Midbrain (tissue), 1 donor: Measurements from ENCODE around the gene CDKN2B-AS1.
"Not testable (repeated sequence)": the region's sequence is repeated elsewhere in the genome, so short reads cannot be mapped to it uniquely, and the experiment has no call there.

Experiments used
- DNase-seq: peaks from one replicate; lab custom pipeline; 2025; lab: John Stamatoyannopoulos, UW

Gene CDKN2B-AS1

DNA sequence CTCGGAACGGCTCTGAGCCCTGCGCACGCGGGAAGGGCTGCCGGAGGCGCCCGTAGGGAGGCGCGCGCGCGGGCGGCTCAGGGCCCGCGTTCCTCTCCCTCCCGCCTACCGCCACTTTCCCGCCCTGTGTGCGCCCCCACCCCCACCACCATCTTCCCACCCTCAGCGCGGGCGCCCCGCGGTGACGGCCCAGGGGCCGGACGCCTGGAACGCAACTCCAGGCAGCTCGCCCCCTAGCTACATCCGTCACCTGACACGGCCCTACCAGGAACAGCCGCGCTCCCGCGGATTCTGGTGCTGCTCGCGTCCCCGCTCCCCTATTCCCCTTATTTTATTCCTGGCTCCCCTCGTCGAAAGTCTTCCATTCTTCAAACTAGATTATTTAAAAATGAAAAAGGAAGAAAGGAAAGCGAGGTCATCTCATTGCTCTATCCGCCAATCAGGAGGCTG, at the start of gene CDKN2B-AS1:
Gene CDKN2B-AS1, plus strand, starts transcription at position 236 of the 450 bp plus-strand sequence.
- DNase-seq: peak; percentile 20

DNA sequence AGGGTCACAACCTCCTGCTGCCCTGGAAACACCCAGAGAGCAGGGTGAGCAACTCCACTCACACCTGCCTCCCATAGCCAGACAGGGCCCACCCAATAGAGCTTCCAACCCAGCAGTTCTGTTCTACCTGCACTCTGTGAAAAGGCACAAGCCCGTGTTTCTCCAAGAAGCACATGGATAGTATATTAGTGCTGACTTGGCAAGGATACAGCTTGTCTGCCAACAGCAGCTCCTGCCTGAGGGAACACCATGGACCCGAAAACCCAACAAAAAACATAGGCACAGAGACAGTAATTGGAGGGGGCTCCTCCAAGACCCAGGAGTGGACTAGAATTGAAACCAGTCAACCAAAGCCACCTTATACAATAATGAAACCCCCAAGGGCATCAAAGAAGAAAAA, 49.0 kb upstream of the CDKN2B-AS1 start:
- no peak for DNase-seq

DNA sequence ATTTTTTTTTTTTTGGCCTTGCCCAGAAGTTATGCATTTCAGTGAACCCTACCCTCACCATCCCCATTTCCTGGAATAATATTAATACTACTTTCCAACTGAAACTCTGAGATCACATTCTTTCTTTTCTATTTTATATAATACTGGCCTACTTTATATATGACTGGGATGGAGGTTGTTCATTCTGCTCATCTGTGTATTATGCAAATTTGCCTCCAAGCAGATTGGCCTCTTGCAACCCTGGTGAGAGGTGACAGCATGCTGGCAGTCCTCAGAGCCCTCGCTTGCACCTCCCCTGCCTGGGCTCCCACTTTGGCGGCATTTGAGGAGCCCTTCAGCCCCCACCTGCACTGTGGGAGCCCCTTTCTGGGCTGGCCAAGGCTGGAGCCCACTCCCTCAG, 35.8 kb upstream of the CDKN2B-AS1 start:
- DNase-seq: no peak

DNA sequence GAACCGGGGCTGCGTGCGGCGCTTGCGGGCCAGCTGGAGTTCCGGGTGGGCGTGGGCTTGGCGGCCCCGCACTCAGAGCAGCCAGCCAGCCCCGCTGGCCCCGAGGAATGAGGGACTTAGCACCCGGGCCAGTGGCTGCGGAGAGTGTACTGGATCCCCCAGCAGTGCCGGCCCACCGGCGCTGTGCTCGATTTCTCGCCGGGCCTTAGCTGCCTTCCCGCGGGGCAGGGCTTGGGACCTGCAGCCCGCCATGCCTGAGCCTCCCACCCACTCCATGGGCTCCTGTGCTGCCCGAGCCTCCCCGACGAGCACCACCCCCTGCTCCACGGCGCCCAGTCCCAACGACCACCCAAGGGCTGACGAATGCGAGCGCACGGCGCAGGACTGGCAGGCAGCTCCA, 35.3 kb upstream of the CDKN2B-AS1 start:
- not testable (repeated sequence) for DNase-seq

DNA sequence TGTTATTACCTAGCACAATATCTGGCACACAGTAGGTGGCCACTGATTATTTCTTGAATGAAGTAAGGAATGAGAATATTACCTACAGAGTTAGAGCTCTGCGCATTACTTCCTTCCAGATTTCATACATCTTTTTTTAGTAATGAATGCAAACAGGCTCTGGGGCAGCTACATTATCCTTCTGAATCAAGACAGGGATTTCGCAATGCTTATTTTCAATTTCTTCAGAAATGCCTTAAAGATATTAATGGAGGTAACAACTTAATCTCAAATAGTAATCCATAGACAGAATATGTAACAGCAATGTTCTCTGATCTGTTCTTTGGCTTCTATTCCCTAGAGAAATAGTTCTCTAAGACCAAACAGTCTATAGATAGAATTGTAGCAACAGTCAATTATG, 33.0 kb upstream of the CDKN2B-AS1 start:
- DNase-seq: no peak

DNA sequence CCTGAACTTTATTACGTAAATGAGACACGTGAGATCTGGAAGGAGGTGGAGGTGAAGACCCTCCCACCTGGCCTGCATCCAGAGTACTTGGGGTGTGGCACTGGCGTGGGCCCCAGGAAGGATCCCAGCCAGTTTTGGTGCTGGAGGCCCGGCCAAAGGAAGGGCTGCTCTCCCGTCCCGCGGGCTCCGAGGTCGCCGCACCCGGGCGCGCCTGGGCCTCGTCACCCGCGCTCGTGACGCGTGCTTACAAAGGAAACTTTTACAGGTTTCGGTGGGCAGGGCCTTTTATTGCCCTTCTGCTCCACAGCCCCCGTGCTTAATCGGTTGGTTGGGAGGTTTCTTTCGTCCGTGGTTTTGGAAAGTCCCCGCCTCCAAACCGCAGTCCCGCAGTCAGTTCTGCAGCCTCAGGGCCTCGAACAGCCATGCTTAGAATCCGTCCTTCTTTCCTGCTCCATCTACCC, 29.6 kb upstream of the CDKN2B-AS1 start:
- no peak for DNase-seq

DNA sequence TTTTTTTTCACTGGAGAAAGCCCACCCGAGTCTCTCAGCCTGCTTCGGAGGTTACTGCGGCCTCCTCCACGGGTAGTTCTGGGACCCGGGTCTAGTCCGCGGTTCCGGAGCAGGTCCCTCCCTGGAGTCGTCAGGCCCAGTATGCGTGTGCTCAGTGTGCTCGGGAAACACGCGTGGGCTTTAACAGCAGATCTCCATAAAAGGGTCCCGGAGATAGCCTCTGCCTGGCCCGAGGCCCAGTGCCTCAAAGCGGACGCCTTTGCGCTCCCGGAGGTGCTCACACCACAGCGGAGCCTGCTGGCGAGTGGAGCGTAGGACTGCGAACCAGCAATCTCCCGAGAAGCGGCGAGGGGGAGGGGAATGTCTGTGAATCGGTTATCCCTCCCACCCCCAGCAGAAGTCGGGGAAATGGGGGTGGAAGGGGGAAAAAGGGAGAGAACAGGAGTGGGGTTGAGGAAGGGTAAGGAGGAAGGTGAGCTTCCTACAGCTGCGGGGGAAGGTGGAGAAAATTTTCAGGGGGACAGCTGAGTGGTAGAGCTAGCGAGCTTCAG, 29.1 kb upstream of the CDKN2B-AS1 start:
- no peak for DNase-seq

DNA sequence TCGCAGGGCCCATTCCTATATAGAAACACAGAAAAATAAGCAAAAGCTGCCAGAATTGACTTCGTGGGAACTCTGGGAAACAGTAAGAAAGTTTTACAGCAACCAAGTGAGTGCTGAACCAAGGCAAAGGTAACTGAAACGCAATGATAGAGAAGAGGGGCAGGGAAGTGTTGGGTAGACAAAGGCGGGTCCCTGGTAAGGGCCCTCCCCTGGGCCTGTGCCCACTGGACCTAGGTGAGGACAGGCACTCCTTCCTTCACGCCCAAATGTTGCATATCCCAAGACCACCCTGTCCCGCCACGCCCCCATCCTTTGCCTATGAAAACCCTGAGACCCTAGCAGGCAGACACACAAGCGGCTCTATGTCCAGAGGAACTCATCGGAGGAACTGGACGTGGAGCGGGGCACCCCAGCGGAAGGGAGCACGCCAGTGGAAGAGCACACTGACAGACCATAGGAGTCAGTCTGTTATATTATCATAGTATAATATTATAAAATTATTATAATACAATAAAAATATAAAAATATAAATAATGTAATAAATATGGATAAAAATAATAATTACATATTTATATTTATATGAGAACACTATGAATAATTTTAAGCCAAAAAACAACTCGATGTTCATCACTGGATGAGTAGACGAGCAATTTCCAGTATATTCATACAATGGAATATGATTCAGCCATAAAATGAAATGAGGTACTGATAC, 28.3 kb upstream of the CDKN2B-AS1 start:
- no peak for DNase-seq

DNA sequence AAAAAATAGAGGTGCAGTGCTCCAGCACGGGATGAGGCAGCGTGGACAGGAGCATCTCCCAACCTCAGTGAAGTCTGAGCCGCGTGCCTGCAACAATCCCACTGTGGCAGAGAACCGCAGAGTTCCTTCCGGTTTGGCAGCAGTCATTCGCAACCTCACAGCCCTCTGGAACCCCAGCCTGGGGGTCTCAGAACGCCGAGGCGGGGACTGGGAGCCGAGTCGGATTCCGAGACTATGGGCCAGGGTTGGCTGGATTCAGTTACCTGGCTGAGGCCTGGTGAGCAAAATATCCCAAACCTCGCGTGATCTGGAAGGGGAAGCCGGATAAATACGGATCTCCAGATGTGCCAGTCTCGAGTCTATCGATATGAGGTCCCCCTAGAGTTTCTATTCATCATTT, 27.4 kb upstream of the CDKN2B-AS1 start:
- DNase-seq: no peak

DNA sequence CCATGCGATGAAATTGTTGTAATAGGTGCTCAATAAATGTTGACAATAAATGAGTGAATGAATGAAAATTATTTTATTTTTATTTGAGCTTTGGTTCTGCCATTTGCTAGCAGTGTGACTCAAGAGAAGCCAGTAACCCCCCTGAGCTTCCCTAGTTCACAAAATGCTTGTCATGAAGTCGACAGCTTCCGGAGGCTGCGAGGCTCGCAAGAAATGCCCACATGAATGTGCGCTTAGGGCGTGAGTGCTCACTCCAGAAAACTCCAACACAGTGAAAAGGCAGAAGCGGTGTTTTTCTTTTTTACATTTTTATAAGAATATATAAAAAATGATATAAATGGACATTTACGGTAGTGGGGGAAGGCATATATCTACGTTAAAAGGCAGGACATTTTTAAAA, 26.9 kb upstream of the CDKN2B-AS1 start:
- no peak for DNase-seq

DNA sequence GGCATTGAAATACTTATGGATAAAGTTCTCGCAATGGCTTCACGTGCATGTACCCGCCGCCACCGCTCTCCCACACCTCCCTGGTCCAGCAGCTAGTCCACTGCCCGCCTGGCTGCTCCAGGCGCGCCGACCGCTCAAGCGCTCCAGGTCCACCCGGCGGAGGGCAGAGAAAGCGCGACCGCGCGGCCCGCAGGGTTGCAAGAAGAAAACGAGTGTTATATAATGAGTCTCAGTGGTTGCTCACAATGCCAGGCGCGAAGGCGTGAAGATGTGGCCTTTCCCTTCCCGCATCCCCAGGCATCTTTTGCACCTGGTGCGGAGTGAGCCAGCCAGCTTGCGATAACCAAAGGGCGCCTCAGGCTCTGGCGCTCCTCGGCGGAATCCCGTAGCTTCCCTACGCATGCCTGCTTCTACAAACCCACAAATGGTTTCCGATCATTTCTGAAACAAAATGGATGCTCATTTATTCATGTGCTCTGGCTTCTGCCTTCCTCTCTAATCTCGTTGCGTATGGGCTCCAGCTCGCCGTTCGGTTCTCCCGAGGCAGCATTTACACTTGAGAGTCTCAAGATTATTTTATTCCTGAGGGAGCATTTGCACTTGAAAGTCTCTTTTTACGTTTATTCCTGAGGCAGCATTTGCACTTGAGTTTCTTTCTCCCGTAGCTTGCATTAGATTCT, 26.1 kb upstream of the CDKN2B-AS1 start:
- no peak for DNase-seq

DNA sequence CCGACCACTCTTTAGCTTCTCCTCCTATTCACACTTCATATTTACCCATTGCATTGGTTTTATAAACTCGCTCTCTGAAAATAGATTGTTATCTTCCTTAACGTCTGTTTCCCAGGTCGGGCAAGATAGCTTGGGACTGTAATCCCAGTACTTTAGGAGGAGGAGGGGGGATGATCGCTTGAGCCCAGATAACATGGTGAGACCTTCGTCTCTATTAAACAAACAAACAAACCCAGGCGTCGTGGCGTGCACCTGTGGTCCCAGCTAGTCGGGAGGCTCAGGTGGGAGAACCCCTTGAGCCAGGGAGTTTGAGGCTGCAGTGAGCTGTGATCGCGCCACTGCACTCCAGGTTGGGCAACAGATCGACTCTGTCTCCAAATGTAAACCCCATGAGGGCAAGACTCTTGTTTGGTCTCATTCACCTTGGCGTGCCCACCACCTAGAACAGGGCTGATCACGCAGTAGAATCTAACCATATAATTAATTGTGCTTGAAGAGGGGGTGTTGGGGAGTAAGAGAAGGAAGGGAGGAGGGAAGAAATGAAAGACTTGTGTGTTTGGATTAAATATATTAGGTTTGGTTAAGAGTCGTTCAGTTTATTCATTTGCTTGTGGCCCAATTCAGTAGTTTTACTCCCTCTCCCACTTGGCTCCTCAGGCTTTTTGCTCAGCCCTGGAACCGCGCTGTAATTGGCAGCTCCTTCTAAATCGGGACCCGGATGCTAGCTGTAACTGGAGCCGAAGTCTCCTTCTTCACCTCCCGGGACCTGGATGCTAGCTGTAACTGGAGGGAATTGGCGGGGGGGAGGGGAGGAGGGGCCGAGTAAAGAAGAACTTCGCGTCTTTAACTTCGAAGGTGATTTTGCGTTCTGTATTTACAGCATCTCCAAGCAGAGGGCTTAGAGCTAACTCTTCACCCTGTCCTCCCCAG, 25.3 kb upstream of the CDKN2B-AS1 start:
- DNase-seq: no peak

DNA sequence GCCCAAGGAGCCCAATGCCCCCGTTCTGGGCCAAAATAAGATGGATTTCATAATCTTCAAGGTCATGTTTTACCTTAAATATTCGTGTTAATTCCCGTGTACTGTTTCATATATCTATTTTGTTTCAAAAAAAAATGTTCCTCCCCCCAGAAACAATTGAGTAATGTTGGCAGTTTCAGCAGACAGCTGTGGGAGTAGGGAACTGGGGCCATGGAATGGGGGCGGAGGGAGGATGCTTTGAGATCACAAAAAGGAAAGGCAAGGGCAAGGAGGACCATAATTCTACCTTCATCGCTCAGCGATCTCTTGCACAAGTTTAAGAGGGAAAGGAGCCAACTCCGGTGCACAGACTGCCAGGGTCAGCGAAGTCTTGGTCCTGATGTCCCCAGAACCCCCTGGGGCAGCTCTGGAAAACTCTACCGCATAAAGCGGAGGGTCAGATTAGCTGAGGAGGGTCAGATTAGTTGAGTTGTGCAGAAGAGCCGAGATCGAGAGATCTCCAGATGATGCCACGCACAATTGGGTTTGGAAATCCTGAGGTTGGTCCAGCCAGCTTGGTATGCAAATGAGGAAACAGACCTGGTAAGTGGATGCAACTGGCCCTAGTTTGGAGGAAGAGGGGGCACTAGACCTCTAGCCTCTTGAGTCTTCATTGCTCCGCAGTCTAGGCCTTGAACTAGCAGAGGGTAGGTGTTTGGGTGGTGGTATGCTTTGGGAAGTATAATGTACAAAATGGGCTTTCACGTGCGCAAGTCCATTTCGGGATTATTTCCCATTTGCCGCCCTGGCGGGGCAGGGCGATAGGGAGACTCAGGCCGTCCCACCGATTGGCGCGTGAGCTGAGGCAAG, 24.4 kb upstream of the CDKN2B-AS1 start:
- DNase-seq: no peak

DNA sequence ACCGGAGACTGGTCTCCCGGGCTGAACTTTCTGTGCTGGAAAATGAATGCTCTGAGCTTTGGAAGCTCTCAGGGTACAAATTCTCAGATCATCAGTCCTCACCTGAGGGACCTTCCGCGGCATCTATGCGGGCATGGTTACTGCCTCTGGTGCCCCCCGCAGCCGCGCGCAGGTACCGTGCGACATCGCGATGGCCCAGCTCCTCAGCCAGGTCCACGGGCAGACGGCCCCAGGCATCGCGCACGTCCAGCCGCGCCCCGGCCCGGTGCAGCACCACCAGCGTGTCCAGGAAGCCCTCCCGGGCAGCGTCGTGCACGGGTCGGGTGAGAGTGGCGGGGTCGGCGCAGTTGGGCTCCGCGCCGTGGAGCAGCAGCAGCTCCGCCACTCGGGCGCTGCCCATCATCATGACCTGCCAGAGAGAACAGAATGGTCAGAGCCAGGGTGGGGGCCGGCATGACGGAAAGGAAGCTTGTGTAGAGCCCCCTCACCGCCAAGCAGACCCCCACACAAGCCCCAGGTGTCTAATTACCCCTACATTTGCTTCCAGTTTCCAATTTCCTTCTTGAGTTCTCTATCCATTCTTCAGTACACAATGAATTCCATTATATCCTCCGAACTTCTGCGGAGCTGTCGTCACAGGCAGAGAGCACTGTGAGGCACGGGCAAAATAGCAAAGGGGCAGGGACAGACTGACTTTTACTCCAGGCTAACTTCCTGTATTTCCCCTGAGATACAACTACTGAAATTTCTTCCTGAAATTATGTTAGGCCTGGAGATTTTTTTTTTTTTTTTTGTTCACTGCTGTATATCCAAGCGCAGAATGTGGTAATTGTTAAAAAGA, 23.6 kb upstream of the CDKN2B-AS1 start:
- no peak for DNase-seq

DNA sequence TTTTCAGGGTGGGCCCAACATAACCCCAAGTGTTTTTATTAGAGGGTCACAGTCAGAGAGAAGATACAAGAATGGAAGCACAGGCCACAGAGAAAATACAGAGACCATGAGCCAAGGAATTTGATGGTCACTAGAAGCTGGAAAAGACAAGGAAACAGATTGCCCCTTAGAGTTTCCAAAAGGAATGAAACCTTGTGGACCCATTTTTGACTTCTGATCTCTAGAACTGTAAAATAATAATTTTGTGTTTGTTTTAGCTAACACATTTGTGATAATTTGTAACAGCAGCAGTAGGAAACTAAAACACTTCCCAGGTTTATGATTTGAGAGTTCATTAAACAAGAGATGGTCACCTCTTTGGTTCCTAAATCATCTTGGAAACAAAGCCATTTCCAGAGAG, 22.2 kb upstream of the CDKN2B-AS1 start:
- no peak for DNase-seq

DNA sequence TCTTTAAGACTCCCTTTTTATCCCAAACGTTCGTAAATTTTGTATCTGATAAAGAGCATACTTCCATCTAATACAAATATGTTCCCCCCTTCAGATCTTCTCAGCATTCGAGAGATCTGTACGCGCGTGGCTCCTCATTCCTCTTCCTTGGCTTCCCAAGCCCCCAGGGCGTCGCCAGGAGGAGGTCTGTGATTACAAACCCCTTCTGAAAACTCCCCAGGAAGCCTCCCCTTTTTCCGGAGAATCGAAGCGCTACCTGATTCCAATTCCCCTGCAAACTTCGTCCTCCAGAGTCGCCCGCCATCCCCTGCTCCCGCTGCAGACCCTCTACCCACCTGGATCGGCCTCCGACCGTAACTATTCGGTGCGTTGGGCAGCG, 20.3 kb upstream of the CDKN2B-AS1 start:
- DNase-seq: no peak

DNA sequence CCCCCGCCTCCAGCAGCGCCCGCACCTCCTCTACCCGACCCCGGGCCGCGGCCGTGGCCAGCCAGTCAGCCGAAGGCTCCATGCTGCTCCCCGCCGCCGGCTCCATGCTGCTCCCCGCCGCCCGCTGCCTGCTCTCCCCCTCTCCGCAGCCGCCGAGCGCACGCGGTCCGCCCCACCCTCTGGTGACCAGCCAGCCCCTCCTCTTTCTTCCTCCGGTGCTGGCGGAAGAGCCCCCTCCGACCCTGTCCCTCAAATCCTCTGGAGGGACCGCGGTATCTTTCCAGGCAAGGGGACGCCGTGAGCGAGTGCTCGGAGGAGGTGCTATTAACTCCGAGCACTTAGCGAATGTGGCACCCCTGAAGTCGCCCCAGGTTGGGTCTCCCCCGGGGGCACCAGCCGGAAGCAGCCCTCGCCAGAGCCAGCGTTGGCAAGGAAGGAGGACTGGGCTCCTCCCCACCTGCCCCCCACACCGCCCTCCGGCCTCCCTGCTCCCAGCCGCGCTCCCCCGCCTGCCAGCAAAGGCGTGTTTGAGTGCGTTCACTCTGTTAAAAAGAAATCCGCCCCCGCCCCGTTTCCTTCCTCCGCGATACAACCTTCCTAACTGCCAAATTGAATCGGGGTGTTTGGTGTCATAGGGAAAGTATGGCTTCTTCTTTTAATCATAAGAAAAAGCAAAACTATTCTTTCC, 19.7 kb upstream of the CDKN2B-AS1 start:
- no peak for DNase-seq

DNA sequence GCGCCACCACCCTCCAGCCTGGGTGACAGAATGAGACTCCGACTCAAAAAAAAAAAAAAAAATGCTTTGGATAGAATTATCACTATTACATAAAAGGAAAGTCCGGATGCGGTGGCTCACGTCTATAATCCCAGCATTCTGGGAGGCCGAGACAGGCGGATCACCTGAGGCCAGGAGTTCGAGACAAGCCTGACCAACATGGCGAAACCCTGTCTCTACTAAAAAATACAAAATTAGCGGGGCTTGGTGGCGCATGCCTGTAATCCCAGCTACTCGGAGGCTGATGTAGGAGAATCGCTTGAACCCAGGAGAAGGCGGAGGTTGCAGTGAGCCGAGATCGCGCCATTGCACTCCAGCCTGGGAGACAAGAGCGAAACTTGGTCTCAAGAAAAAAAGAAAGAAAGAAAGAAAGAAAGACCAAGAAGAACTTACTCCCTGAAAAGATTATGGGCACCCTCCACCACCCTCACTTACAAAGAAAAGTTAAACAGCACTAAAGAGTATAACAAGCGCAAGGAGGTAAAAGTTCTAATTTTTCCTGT, 18.2 kb upstream of the CDKN2B-AS1 start:
- no peak for DNase-seq

DNA sequence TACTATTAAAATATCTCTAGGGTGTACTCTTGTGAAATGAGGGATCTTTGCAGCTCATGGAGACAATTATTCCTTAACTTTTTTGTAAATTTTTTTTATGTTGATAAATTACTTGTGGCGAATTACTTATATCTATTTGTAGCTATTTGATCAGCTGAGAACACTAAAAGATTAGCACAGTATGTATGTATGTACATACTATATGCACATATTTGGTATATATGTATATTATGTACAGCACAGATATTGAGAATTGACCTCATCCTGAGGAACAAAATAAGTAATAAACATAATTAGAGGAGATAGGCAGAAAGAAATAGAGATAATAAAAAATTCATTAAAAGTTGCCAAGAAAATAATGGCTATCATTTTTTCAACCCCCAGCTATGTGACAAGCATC, 12.2 kb upstream of the CDKN2B-AS1 start:
- no peak for DNase-seq
